ENCODE measurements around the gene CLEC11A. TPM values are rescaled to one million over a fixed set of nuclear protein-coding genes. Genes with fewer than 3 reads are reported as not detected.
A peak's percentile ranks its signal among the peaks of the same experiment; 100 is the strongest.

Gene CLEC11A
- polyA plus RNA-seq, 1 donor (not counting 4 experiments of a cell fraction or from before 2014, with no cell fraction given), result 0.56 TPM

GRCh38 chr19:50717891-50718254 is 5.3 kb upstream of the CLEC11A start:
- FAIRE-seq (no peak), DNase-seq (ENCODE audit: low read depth, low spot score) (no peak)
- H3K9me3 ChIP-seq (ENCODE audit: control insufficient read depth, low read depth, low read length), result no peaks in the 10 kb centered on the region
- peaks cover 7% of the 10 kb centered on the region for H3K4me1 ChIP-seq (ENCODE audit: control insufficient read depth, extremely low read depth, insufficient read depth, low read length)
- no peaks in the 10 kb centered on the region for H3K79me2 ChIP-seq (ENCODE audit: control insufficient read depth, insufficient read depth, low read length)
- H3K4me2 ChIP-seq (ENCODE audit: control insufficient read depth, extremely low read depth, insufficient read depth, low read depth, low read length), result no peak overlapping the region
- no peak overlapping the region for H3K9ac ChIP-seq (ENCODE audit: control insufficient read depth, extremely low read depth, insufficient read depth, low read length)
- H2AFZ ChIP-seq (ENCODE audit: control insufficient read depth, low read length), result no peak overlapping the region
- TF ChIP-seq EZH2 (IDR thresholded peaks at IDR 0.05; ENCODE audit: low read length), result no peak
- dilution Hi-C loops (cut with MboI; ENCODE audit: extremely low pct_ligation_motif_present, low sequenced_read_pairs), result no loop called here
- H3K36me3 ChIP-seq (ENCODE audit: control insufficient read depth in 2 of 2, extremely low read depth in 1 of 2, insufficient read depth in 2 of 2, low read length in 2 of 2), result no peaks in the 10 kb centered on the region
- H4K20me1 ChIP-seq (ENCODE audit: control insufficient read depth, extremely low read depth, insufficient read depth, low read length), result peaks cover 4% of the 10 kb centered on the region
- H3K27ac ChIP-seq (ENCODE audit: control insufficient read depth, insufficient read depth, low read length), result no peak overlapping the region
- no peak overlapping the region for H3K4me3 ChIP-seq (ENCODE audit: control insufficient read depth in 2 of 3, extremely low read depth in 1 of 3, insufficient read depth in 2 of 3, low read depth in 1 of 3, low read length in 3 of 3)
- H3K9me1 ChIP-seq (ENCODE audit: control insufficient read depth, extremely low read depth, insufficient read depth, low read length), result no peaks in the 10 kb centered on the region
- H3K27me3 ChIP-seq (ENCODE audit: control insufficient read depth, extremely low read depth, insufficient read depth, low read length), result peaks cover 29% of the 10 kb centered on the region

GRCh38 chr19:50718255-50719118 is 4.7 kb upstream of the CLEC11A start:
- dilution Hi-C loops (cut with MboI; ENCODE audit: extremely low pct_ligation_motif_present, low sequenced_read_pairs), result no loop called here
- H3K9ac ChIP-seq (ENCODE audit: control insufficient read depth, extremely low read depth, insufficient read depth, low read length), result no peak overlapping the region
- no peaks in the 10 kb centered on the region for H3K9me1 ChIP-seq (ENCODE audit: control insufficient read depth, extremely low read depth, insufficient read depth, low read length)
- TF ChIP-seq, protein P1, sequence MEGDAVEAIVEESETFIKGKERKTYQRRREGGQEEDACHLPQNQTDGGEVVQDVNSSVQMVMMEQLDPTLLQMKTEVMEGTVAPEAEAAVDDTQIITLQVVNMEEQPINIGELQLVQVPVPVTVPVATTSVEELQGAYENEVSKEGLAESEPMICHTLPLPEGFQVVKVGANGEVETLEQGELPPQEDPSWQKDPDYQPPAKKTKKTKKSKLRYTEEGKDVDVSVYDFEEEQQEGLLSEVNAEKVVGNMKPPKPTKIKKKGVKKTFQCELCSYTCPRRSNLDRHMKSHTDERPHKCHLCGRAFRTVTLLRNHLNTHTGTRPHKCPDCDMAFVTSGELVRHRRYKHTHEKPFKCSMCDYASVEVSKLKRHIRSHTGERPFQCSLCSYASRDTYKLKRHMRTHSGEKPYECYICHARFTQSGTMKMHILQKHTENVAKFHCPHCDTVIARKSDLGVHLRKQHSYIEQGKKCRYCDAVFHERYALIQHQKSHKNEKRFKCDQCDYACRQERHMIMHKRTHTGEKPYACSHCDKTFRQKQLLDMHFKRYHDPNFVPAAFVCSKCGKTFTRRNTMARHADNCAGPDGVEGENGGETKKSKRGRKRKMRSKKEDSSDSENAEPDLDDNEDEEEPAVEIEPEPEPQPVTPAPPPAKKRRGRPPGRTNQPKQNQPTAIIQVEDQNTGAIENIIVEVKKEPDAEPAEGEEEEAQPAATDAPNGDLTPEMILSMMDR (optimal IDR thresholded peaks at IDR 0.05 in 1 of 3, IDR thresholded peaks at IDR 0.05 in 1 of 3, conservative IDR thresholded peaks at IDR 0.05 in 1 of 3; ENCODE audit: extremely low read depth in 1 of 3, insufficient read depth in 2 of 3, low read length in 3 of 3), result no peak
- peak; percentile 83 for TF ChIP-seq EZH2 (IDR thresholded peaks at IDR 0.05; ENCODE audit: low read length)
- peaks cover 4% of the 10 kb centered on the region for H4K20me1 ChIP-seq (ENCODE audit: control insufficient read depth, extremely low read depth, insufficient read depth, low read length)
- H3K4me1 ChIP-seq (ENCODE audit: control insufficient read depth, extremely low read depth, insufficient read depth, low read length), result peaks cover 7% of the 10 kb centered on the region
- FAIRE-seq (no peak), DNase-seq (ENCODE audit: low read depth, low spot score) (no peak)
- no peaks in the 10 kb centered on the region for H3K79me2 ChIP-seq (ENCODE audit: control insufficient read depth, insufficient read depth, low read length)
- no peaks in the 10 kb centered on the region for H3K9me3 ChIP-seq (ENCODE audit: control insufficient read depth, low read depth, low read length)
- no peak overlapping the region for H3K4me2 ChIP-seq (ENCODE audit: control insufficient read depth, extremely low read depth, insufficient read depth, low read depth, low read length)
- no peak overlapping the region for H2AFZ ChIP-seq (ENCODE audit: control insufficient read depth, low read length)
- H3K27me3 ChIP-seq (ENCODE audit: control insufficient read depth, extremely low read depth, insufficient read depth, low read length), result peaks cover 31% of the 10 kb centered on the region
- H3K4me3 ChIP-seq (ENCODE audit: control insufficient read depth in 2 of 3, extremely low read depth in 1 of 3, insufficient read depth in 2 of 3, low read depth in 1 of 3, low read length in 3 of 3), result peak overlapping the region in 1 of 3 experiments; percentile 32
- no peaks in the 10 kb centered on the region for H3K36me3 ChIP-seq (ENCODE audit: control insufficient read depth in 2 of 2, extremely low read depth in 1 of 2, insufficient read depth in 2 of 2, low read length in 2 of 2)
- H3K27ac ChIP-seq (ENCODE audit: control insufficient read depth, insufficient read depth, low read length), result no peak overlapping the region
